WI38 (cell line): ENCODE measurements around the gene INVS.
"Not testable (repeated sequence)": the region's sequence is repeated elsewhere in the genome, so short reads cannot be mapped to it uniquely, and the experiment has no call there.

Source experiments
- H3K4me3 ChIP-seq: 2 replicates; pipeline ENCODE4 v1.5.1; 2011; ENCODE audit warnings: low read depth, mild to moderate bottlenecking, control low read depth, low read length
- CTCF ChIP-seq: IDR thresholded peaks from 2 replicates; pipeline ENCODE4 v1.5.1; 2012; ENCODE audit warnings: low read depth, mild to moderate bottlenecking, control low read depth, low read length

Gene INVS

GRCh38 chr9:100229561-100229960, 130.5 kb downstream of the INVS start:
- TF ChIP-seq CTCF: no peak
- no peak overlapping the region for H3K4me3 ChIP-seq

- H3K4me3 ChIP-seq: not testable (repeated sequence)
These were observed 137.9 kb downstream of the INVS start for GRCh38 chr9:100236986-100237385.

- H3K4me3 ChIP-seq: no peak overlapping the region
- no peak for TF ChIP-seq CTCF
These were observed 141.5 kb downstream of the INVS start for GRCh38 chr9:100240512-100240911.

- no peak for TF ChIP-seq CTCF
- no peak overlapping the region for H3K4me3 ChIP-seq
These were observed 168.2 kb downstream of the INVS start for GRCh38 chr9:100267211-100267610.

- no peak overlapping the region for H3K4me3 ChIP-seq
- no peak for TF ChIP-seq CTCF
These were observed 169.2 kb downstream of the INVS start for GRCh38 chr9:100268271-100268670.

- no peak for TF ChIP-seq CTCF
- no peak overlapping the region for H3K4me3 ChIP-seq
These were observed 170.6 kb downstream of the INVS start for GRCh38 chr9:100269656-100270055.

GRCh38 chr9:100277166-100277979, 178.3 kb downstream of the INVS start:
- no peak for TF ChIP-seq CTCF
- H3K4me3 ChIP-seq: no peak overlapping the region

- TF ChIP-seq CTCF: no peak
These were observed 182.0 kb downstream of the INVS start for GRCh38 chr9:100281066-100281465.

More at GRCh38 chr9:100281066-100281465, 182.0 kb downstream of the INVS start:
- H3K4me3 ChIP-seq: no peak overlapping the region
